ENCODE results near the gene MLEC.

Gene MLEC, protein sequence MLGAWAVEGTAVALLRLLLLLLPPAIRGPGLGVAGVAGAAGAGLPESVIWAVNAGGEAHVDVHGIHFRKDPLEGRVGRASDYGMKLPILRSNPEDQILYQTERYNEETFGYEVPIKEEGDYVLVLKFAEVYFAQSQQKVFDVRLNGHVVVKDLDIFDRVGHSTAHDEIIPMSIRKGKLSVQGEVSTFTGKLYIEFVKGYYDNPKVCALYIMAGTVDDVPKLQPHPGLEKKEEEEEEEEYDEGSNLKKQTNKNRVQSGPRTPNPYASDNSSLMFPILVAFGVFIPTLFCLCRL

DNA sequence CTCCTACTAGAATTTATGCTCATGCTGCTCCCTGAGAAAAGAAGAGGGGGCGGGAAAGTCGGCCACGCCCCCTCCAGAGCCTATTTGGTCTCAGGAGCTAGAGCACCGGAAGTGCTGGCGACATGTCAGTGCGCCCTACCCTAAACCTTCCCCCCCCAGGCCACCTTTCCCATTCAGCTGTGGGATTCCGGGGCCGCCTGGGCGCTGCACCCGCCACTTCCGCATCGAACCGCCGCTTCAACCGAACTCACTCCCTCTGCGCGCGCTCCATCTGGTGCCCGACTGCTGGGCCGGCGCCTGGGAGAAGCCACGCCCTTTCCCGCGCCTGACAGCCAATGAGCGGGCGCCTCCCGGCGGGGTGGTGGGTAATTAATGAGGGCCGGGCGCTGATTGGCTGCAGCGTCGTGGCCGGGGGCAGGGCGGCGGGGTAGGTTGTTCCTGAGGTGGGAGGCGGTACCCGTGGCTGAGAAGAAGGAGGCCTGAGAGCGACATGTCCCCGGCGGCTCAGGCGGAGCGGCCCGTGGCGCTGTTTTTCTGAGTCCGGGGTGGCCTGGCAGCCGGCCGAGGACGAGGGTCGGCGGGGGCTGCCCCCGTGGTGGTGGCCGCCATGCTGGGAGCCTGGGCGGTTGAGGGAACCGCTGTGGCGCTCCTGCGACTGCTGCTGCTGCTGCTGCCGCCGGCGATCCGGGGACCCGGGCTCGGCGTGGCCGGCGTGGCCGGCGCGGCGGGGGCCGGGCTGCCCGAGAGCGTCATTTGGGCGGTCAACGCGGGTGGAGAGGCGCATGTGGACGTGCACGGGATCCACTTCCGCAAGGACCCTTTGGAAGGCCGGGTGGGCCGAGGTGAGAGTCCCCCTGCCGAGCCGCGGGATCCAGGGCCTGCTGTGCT lies at the start of gene MLEC:
TSS of gene MLEC (plus strand) at position 460 of the 888 bp plus-strand sequence. CDS start at position 608, 148 bp downstream.
- peak; percentile 89 for DNase-seq (ENCODE audit: low read depth)
- H3K4me3 ChIP-seq (ENCODE audit: low read depth, low read length), result peak within 1 kb of the TSS; percentile 92

DNA sequence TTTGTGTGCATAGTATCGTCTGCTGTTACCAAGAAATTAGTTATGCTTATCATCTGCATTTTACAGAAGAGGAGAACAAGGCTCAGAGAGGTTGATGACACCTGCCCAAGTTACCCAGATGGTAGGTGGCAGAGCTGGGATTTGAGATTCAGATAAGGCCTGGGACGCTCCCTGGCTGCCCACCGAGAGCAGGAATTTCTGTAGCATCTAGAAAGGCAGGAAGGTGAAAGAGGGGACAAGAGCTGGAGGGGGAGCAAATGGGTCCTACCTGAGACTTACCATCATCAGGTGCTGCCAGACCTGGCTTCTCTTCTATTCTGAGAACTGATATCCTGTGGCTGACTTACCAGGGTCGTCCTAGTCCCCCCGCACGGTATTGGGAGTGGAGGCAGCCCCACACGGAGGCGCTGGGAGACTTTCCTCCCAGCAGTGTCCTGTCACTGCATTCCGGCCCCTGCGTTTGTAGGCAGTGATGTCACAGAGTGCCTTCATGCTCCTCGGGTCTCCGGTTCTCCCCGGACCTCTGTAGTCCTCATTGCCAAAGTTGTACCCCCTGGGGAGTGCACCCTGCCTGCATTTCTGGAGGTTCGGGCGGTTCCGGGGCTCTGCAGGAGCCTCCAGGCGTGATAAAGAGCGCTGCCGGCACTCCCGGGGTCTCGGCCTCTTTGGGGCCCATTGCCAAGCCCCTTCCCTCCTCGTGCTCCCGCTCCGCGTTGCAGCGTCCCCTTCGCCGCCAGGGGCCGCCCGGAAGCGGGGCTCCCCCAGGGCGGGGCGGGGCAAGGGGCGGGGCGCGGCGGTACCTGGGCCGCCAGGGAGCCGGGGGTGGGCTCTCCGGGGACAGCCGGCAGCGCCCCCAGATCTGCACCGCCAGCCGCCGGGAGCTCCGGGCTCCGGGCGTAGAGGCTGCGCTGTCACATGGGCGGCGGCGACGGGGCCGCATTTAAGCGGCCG lies 46.9 kb upstream of the MLEC start, which contains the start of gene CABP1:
TSS of gene CABP1 (plus strand) at position 856 of the 951 bp plus-strand sequence. CDS start at position 916, 60 bp downstream.
- H3K4me3 ChIP-seq (ENCODE audit: low read depth, low read length), result peak within 1 kb of the TSS; percentile 32
- DNase-seq (ENCODE audit: low read depth), result no peak

DNA sequence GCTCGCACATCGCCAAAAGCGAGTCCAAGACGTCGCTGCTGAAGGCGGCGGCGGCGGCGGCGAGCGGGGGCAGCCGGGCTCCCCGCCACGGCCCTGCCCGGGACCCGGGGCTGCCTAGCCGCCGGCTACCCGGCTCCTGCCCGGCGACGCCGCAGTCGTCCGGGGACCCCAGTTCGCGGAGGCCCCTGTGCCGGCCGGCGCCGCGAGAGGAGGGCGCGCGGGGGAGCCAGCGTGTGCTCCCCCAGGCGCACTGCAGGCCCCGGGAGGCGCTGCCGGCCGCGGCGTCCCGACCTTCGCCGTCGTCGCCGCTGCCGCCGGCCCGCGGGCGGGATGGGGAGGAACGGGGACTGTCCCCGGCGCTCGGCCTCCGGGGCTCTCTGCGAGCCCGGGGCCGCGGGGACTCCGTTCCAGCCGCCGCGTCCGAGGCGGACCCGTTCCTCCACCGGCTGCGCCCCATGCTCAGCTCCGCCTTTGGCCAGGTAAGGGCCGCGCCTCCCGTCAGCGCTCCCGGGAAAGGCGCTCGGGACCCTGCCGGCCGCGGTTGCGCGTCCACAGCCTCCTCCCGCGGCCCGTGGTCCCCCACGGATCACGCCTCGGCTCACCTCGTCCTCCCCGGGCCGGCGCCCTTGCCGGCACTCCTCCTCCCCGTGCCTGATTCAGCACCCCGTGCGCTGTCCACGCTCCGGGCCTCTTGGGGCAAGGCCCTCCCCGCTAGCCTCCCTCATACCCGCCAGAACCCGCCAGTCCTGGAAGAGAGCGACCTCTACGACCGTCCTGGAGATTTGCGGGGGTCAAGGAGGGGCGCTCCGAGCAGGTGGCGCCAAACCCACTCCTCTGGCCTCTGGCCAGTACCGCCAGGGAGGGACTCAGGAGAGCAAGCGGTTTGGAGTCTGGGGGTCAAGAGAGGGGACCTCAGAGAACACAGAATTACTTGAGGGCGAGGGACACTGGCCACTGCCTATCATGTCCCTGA lies 45.8 kb upstream of the MLEC start:
- no peak for DNase-seq (ENCODE audit: low read depth)
- peak overlapping the region; percentile 32 for H3K4me3 ChIP-seq (ENCODE audit: low read depth, low read length)

DNA sequence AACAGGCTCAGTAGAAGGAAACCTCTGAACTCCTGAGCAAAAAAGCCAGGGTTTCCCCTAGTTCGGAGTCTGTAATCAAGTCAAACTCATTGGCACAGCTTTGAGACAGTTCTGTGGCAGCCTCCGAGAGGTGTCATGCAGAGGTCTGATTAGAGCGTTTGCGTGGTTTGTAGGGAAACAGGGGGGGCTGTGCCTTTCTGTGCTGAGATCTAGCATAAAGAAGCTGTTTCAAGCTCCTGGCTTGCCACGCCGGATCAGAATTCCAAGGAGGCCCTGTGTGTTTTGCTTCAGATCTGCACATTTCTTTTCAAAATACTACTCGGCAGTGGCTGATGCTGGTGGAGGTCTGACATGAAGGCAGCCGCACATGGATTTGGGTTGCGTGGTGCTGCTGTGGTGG lies 44.8 kb upstream of the MLEC start:
- DNase-seq (ENCODE audit: low read depth), result no peak
- no peak overlapping the region for H3K4me3 ChIP-seq (ENCODE audit: low read depth, low read length)

DNA sequence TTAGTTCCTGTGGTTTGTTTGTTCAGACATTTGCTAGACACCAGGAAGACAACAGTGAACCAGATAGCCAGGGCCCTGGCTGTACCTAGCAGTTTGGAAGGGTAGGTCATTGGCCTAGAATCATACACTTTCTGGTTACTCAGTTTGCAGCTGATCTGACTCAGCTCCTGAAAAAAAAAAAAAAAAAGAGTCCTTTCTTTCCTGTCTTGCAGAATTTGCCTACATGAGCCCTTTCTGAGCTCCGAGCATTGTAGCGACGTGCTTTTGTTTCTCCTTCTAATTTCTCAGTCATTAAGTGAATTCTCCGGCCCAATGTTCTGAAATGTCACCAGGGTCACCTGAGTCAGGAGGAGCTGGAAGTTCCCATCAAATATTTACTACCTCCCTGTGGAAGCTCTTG lies 44.1 kb upstream of the MLEC start:
- H3K4me3 ChIP-seq (ENCODE audit: low read depth, low read length), result no peak overlapping the region
- no peak for DNase-seq (ENCODE audit: low read depth)

DNA sequence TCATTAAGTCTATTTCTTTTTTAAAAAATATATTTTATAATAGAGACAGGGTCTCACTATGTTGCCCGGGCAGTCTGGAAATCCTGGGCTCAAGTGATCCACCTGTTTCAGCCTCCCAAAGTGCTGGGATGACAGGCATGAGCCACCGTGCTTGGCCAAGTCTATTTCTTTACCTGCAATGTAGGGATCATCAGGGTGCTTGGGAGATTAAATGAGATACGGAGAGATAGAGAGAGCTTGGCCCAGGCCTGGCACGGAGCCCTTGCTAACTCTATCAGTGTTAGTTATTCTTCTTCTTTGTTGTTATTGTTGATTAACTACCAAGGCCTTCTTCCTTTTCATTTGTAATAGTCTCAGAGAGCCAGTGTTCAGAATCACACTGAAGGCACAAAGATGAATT lies 43.4 kb upstream of the MLEC start:
- H3K4me3 ChIP-seq (ENCODE audit: low read depth, low read length), result no peak overlapping the region
- DNase-seq (ENCODE audit: low read depth), result no peak

DNA sequence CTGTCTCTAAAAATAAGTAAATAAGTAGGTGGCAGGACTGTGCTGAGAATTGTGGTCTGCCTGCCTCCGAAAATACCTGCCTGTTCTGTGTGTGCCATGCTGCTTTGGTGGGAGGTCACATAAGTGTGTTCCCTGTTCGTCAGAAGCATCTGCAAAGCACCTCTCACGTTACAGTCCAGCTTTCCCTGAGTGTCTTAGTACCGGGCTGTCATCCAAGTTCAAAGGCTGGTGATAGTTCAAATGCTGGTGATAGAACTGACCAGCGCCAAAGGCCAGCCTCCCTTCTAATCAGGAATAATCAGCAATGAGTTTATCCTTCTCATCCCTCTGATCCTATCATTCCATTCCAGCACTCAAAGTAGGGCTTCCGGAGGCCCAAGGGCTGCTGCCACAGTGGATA lies 40.9 kb upstream of the MLEC start:
- DNase-seq (ENCODE audit: low read depth), result no peak

DNA sequence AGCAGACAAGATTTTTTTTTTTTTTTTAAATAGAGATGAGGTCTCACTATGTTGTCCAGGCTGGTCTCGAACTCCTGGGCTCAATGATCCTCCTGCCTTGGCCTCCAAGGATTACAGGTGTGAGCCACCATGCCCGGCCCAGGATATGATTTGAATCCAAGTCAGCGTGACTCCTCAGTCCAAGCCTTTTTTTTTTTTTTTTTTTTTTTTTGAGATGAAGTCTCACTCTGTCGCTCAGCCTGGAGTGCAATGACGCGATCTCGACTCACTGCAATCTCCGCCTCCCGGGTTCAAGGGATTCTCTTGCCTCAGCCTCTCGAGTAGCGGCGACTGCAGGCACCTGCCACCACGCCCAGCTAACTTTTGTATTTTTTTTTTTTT lies 39.6 kb upstream of the MLEC start:
- DNase-seq (ENCODE audit: low read depth), result no peak
- no peak overlapping the region for H3K4me3 ChIP-seq (ENCODE audit: low read depth, low read length)

More for the DNA sequence above, 40.9 kb upstream of the MLEC start:
- H3K4me3 ChIP-seq (ENCODE audit: low read depth, low read length), result no peak overlapping the region

DNA sequence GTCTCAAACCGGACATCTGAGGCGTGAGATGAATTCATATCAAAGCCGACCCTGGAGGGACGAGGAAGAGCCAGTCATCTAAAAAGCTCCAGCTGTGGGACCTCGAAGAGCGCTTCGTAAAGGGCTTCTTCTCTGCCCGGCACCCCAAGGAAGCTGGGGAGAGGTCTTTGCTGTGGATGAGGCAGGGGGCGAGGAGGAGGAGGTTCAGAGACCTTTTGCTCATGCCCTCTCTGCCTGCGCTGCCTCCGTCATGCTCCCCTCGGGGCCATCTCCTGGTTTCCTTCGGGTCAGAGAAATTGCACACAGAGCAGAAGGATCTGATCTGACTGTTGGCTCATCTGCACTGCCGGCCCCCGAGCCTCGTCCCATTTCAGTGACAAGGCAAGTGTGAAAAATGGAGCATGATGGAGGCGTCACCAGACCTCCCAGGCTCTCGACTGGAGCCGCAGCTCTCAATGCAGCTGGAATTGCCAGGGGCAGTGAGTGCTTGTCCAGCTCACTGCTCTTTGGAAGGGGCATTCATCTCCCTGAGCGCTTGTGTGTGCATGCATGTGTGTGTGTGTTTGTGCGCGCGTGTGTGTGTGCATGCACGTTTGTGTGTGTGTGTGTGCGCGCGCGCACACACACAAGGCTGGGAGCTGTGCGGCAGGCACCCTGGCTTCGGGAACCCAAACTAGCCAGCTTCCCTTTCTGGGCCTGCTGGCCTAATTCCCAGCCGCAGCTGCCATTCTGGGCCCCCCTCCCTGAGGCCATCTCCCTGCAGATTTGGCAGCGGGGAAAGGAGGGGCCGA lies 37.3 kb upstream of the MLEC start:
- H3K4me3 ChIP-seq (ENCODE audit: low read depth, low read length), result peak overlapping the region; percentile 48
- no peak for DNase-seq (ENCODE audit: low read depth)

DNA sequence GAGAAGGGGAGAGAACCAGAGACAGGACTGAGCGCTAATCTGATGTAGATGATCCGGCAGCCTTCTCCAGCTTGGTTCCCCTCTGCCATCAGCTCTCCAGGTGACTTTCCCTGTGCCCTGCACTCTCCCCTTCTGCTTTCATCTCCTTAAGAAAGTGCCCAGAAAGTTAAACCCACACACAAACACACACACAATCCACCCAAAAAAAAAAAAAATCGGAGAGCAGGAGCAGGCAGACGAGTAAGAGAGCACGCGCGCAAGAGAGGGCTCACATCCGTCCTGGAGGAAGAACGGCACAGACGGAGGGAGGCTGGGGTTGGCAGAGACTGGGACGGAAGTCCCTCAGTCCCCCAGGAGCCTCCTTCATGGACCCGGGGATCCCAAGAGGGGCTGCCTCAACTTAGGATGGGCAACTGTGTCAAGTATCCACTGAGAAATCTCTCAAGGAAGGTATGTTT lies 36.7 kb upstream of the MLEC start:
- H3K4me3 ChIP-seq (ENCODE audit: low read depth, low read length), result peak overlapping the region; percentile 48
- DNase-seq (ENCODE audit: low read depth), result no peak

DNA sequence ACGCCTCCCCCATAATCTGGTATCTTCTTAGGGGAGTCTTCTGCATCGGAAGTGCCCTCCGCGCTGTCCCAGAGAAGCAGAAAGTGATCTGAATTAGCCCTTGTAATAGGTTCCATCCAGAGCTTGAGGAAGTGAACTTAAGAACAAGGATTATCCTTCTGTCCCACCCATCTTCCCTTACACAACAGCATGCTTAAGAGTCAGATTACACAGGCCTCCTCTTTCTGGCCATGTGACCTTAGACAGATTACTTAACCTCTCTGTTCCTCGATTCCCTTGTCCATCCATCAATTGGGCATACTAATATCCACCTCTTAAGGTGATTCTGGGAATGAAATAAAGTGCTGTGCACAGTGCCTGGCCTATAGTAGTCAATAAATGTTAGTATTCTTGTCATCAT lies 35.1 kb upstream of the MLEC start:
- DNase-seq (ENCODE audit: low read depth), result no peak
- H3K4me3 ChIP-seq (ENCODE audit: low read depth, low read length), result no peak overlapping the region

DNA sequence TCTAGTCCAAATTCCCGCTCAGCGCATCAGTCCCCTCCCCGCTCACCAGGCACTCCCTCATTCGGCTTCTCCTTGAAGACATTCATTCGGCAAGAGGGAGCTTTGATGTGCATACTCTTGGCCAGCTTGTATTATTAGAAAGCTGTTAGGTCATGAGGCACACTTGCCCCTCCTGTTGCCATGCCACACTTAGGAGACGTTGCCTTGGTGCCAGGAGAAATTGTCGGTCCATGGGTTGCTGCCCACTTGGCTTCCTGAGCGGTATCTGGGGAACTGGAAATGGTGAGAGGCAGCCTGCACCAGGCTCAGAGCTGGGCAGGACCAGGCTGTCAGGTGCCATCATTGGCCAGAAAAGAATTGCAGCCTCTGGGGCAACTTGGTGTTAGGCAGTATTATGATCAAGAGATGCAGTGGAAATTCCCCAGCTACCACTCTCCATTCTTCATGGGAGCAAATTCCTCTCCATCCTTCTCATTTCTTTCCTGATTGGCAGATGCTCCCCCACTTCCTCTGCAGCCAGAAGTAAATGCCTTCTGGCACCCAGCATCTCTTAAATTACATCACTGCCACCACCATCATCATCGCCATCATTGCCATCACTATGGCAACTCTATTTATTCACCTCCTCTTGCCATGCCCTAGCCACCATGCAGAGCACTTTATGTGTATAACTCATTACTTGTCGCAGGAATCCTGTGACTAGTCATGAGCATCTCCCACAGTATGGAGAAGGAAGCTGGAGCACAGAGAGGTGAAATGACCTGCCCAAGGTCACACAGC lies 34.1 kb upstream of the MLEC start:
- DNase-seq (ENCODE audit: low read depth), result no peak
- H3K4me3 ChIP-seq (ENCODE audit: low read depth, low read length), result no peak overlapping the region

DNA sequence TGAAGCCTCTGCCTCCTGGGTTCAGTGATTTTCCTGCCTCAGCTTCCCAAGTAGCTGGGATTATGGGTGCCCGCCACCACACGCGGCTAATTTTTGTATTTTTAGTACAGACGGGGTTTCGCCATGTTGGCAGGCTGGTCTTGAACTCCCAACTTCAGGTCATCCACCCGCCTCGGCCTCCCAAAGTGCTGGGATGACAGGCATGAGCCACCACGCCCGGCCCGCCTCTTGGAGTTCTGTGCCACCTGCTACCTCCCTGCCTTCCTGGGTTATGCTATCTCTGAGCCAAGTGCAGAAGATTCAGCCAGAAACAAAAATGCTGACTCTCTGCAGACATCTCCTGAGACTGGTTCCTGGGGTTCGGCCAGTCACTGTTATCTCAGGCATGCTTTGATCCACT lies 33.3 kb upstream of the MLEC start:
- no peak overlapping the region for H3K4me3 ChIP-seq (ENCODE audit: low read depth, low read length)
- no peak for DNase-seq (ENCODE audit: low read depth)

DNA sequence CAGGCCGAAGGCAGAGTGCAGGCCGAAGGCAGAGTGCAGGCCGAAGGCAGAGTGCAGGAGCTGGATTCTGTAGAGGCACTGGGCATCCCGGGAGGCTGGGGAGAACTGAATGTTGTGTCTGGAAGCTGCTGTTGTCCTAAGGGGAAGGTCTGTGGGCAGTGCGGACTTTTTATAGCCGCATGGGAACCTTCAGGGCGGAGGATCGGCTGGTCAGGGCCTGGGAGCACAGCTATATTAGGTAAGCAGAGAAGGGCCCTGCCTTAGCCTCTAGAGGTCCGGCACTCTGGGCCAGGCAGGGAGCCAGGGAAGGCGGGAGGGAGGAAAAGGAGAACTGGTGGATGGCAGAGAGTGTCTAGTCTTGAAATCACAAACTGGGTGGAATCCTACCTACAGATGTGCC lies 32.3 kb upstream of the MLEC start:
- H3K4me3 ChIP-seq (ENCODE audit: low read depth, low read length), result no peak overlapping the region
- DNase-seq (ENCODE audit: low read depth), result no peak

DNA sequence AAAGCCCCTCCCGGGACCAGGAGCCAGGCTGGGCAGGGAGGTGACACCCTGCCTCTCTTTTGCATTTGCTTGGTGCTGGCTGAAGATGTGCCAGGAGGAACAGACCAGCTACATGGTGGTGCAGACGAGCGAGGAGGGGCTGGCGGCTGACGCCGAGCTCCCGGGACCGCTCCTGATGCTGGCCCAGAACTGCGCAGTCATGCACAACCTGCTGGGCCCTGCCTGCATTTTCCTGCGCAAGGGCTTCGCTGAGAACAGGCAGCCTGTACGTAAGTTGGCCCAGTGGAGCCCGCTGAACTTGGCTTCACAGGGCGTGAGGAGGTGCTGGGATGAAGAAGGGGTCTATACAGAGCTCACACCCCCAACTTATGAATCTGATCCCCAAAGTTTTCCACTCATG lies 30.9 kb upstream of the MLEC start:
- DNase-seq (ENCODE audit: low read depth), result no peak
- no peak overlapping the region for H3K4me3 ChIP-seq (ENCODE audit: low read depth, low read length)

DNA sequence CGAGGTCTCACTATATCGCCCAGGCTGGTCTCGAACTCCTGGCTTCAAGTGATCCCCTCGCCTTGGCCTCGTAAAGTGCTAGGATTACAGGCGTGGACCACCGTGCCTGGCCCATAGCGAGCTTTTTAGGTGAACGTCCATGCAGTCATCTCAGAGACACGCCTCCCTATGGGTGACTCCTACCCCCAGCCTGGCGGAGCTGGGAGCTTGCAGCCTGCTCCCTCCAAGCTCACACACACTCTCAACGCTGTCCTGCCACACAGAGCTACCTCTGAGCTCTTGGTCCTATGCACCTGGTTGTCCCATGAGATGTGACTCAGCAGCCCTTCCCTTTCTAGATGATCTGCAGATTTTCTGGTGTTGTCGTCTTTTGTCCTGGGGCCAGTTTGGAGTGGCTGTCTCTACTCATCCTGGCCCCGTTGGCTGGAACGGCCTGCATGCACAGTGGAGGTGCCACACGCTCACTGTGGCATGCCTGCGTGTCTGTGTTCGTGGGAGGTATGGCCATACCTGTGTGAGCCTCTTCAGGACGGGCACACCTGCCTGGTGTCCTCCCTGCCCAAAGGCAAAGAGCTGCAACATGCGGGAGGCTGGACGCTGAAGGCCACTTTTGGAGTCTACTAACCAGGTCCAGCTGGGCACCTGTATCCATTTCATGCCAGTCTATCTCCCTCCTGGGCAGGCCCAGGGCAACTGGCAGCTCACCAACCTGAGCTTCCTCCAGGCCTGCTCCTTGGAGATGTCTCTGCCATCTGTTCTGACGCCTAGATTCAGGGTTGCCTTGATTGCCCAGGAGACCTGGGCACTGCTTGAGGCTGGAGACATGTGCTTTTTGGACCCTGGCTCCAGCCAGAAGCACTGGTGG lies 28.4 kb upstream of the MLEC start:
- DNase-seq (ENCODE audit: low read depth), result no peak
- H3K4me3 ChIP-seq (ENCODE audit: low read depth, low read length), result no peak overlapping the region
